Measurements from ENCODE around the gene ZNF260. TPM values are rescaled to one million over a fixed set of nuclear protein-coding genes. Genes with fewer than 3 reads are reported as not detected.

The ZNF260 gene
- total RNA-seq, 4 donors from 2014 or later: 5.0 to 18.6 (median 10.8) TPM

- peaks cover 0 to 46% (median 0%) of the 10 kb centered on the region in 3 donors for H3K36me3 ChIP-seq
- DNase-seq: peak; percentile 91 to 96 (median 91)
- H3K4me1 ChIP-seq: peaks cover 0 to 9% (median 3%) of the 10 kb centered on the region in 4 donors
- peaks cover 0 to 21% (median 0%) of the 10 kb centered on the region in 4 donors for H3K9me3 ChIP-seq
- TF ChIP-seq POLR2A (IDR thresholded peaks at IDR 0.05) (peak; percentile 59 to 60), CTCF (IDR thresholded peaks at IDR 0.05) (no peak)
- H3K27me3 ChIP-seq: no peaks in the 10 kb centered on the region
- peak within 1 kb of the TSS; percentile 74 to 94 (median 84) for H3K4me3 ChIP-seq
- H3K27ac ChIP-seq: peak within 1 kb of the TSS; percentile 78 to 87 (median 79)
These were observed 45.2 kb upstream of the ZNF260 start, which contains the start of gene ZNF529 for GRCh38 chr19:36573020-36573894. Gene ZNF529 (minus strand): TSS chr19:36573292. CDS start chr19:36572346, 946 bp downstream.

- DNase-seq: no peak
- TF ChIP-seq CTCF (IDR thresholded peaks at IDR 0.05): no peak
- peaks cover 0 to 44% (median 0%) of the 10 kb centered on the region in 3 donors for H3K36me3 ChIP-seq
- H3K27me3 ChIP-seq: no peaks in the 10 kb centered on the region
- peak overlapping the region; percentile 74 to 94 (median 84) for H3K4me3 ChIP-seq
- peaks cover 0 to 9% (median 3%) of the 10 kb centered on the region in 4 donors for H3K4me1 ChIP-seq
- peaks cover 0 to 26% (median 0%) of the 10 kb centered on the region in 4 donors for H3K9me3 ChIP-seq
- H3K27ac ChIP-seq: peak overlapping the region; percentile 78 to 87 (median 79)
These were observed 44.5 kb upstream of the ZNF260 start for GRCh38 chr19:36572593-36573019.

GRCh38 chr19:36564391-36564790 is 36.3 kb upstream of the ZNF260 start:
- Histone ChIP-seq H3K27me3 (no peaks in the 10 kb centered on the region), H3K9me3 (peaks cover 0 to 95% (median 26%) of the 10 kb centered on the region in 4 donors), H3K4me3 (no peak overlapping the region), H3K4me1 (no peaks in the 10 kb centered on the region), H3K36me3 (peaks cover 0 to 68% (median 0%) of the 10 kb centered on the region in 3 donors), H3K27ac (no peak overlapping the region)
- DNase-seq: no peak
- TF ChIP-seq CTCF (IDR thresholded peaks at IDR 0.05): no peak
- no peak for TF ChIP-seq POLR2A (IDR thresholded peaks at IDR 0.05)

- Histone ChIP-seq H3K36me3 (peaks cover 3 to 73% (median 6%) of the 10 kb centered on the region in 3 donors), H3K9me3 (peaks cover 0 to 99% (median 35%) of the 10 kb centered on the region in 4 donors), H3K27me3 (no peaks in the 10 kb centered on the region), H3K4me3 (no peak overlapping the region), H3K4me1 (no peaks in the 10 kb centered on the region), H3K27ac (no peak overlapping the region)
- no peak for DNase-seq
- TF ChIP-seq POLR2A (IDR thresholded peaks at IDR 0.05): no peak
- no peak for TF ChIP-seq CTCF (IDR thresholded peaks at IDR 0.05)
These were observed 19.1 kb upstream of the ZNF260 start for GRCh38 chr19:36547001-36547732.

GRCh38 chr19:36528921-36529518 is 949 bp upstream of the ZNF260 start:
- peaks cover 0 to 42% (median 4%) of the 10 kb centered on the region in 4 donors for H3K9me3 ChIP-seq
- peaks cover 0 to 14% (median 0%) of the 10 kb centered on the region in 4 donors for H3K4me1 ChIP-seq
- H3K4me3 ChIP-seq: peak overlapping the region; percentile 58 to 83 (median 64)
- peak overlapping the region; percentile 84 to 92 (median 86) for H3K27ac ChIP-seq
- TF ChIP-seq CTCF (IDR thresholded peaks at IDR 0.05) (no peak), POLR2A (IDR thresholded peaks at IDR 0.05) (no peak)
- DNase-seq: no peak
- H3K36me3 ChIP-seq: peaks cover 0 to 14% (median 0%) of the 10 kb centered on the region in 3 donors
- no peaks in the 10 kb centered on the region for H3K27me3 ChIP-seq
